Cardiac septum (tissue), 1 donor: ENCODE measurements around the gene MMP20. TPM values are rescaled to one million over a fixed set of nuclear protein-coding genes. Genes with fewer than 3 reads are reported as not detected.
"Not testable (repeated sequence)": the region's sequence is repeated elsewhere in the genome, so short reads cannot be mapped to it uniquely, and the experiment has no call there.

Experiments used
- DNase-seq: peaks from one replicate; pipeline ENCODE4 v3.0.0-alpha.2; 2020; ENCODE audit warnings: low spot score
- intact Hi-C: fragments of 100-400 bp; cut with DNase I; formaldehyde crosslinking; loops from one replicate; pipeline ENCODE4 v1.14.0; 2022
- total RNA-seq: library from RNA; stranded (reverse); fragmentation: NEBNext Ultra II Directional; extraction: Animal tissue kit (Norgen Biotek cat#: 25700); gene quantifications from one replicate; pipeline ENCODE4 v1.2.1, GENCODE V29; 2021
- donor health status: DM: no; HTN: no; CAD: no.

Gene MMP20
- total RNA-seq, 1 donor from 2014 or later, result not detected

DNA sequence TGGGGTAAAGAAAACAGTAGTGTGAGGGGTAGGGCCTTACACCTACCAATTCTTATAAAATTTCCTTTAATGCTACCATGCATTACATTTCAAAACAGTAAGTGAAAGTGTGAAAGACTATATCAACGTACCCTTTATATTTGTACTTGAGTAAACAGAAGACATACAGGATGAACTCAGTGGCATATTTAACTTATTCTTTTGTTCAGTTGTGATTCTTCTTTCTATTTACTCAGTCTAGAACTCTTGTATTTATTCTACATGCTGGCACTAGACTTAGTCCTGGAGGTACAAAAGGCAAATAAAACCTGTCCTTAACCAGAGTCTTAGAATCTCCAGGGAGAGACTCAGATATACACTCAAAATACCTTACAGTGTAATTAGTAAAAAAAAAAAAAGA, 4.8 kb upstream of the MMP20 start:
- intact Hi-C loops, result not testable (repeated sequence)

DNA sequence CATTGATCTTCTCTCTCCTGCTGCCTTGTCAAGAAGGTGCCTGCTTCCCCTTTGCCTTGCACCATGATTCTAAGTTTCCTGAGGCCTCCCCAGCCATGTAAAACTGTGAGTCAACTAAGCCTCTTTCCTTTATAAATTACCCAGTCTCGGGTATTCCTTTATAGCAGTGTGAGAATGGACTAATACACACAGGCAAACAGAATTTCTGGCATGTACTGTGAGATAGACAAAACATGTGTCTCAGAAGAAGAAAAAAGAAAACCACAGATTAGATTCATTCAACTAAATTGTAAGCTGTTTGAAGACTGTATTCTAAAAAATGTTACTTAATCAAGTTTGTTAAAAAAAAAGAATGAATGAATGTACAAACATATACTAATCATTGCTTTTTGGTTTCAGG, 1.5 kb upstream of the MMP20 start:
- intact Hi-C loops, result no loop called here
- DNase-seq, result no peak

More for the DNA sequence above, 4.8 kb upstream of the MMP20 start:
- DNase-seq, result not testable (repeated sequence)

- no peak for DNase-seq
- intact Hi-C loops, result no loop called here
Measured at GRCh38 chr11:102623998-102624397, 1.1 kb downstream of the MMP20 start.

DNA sequence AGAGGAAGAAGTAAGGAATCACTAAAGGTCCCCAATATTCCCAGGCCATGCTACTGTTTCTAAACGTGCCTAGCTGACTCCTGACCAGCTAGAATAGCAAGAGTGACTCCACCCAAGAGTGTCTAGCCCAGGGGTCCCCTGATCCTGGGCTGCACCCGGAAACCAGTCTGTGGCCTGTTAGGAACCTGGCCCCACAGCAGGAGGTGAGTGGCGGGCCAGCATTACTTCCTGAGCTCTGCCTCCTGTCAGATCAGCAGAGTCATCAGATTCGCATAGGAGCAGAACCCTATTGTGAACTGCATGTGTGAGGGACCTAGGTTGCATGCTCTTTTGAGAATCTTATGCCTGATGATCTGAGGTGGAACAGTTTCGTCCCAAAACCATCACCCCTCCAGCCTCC, 2.0 kb downstream of the MMP20 start:
- intact Hi-C loops, result no loop called here

GRCh38 chr11:102622258-102622657, 2.9 kb downstream of the MMP20 start:
- intact Hi-C loops, result no loop called here
- no peak for DNase-seq

More for the DNA sequence above, 2.0 kb downstream of the MMP20 start:
- DNase-seq, result no peak

DNA sequence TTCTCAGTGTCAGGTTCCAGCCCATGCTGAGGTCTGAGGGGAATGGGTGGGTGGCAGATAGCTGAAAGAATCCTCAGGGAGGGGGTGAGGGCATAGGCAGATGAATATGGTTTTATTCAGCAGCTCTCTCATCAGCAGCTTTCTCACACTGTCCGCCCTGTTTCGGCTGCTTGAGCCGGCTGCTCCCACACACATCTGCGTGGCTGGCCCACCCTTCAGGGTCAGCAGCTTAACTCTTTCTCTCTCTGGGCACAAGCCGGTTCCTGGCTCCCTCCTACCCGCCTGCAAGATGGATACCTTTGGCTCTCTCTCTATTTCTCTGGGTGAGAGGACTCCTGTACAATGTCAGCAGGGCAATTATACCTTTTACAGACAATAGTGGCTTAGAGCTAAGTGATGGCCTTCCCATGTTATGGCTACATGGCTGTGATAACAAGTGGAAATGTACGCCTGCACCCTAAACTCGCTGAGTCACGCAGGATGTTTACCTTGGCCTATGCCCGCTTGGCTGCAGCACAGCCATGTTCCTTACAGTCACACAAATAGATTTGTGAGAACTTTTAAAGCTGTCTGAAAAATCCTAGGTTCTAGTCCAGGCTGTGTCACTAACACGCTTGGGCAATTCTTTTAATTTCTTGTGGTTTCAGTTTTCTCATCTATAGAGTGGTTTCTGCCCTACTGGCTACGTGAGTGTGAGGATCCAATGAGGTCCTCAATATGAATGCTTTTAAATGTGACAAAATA, 4.1 kb downstream of the MMP20 start:
- DNase-seq, result no peak

DNA sequence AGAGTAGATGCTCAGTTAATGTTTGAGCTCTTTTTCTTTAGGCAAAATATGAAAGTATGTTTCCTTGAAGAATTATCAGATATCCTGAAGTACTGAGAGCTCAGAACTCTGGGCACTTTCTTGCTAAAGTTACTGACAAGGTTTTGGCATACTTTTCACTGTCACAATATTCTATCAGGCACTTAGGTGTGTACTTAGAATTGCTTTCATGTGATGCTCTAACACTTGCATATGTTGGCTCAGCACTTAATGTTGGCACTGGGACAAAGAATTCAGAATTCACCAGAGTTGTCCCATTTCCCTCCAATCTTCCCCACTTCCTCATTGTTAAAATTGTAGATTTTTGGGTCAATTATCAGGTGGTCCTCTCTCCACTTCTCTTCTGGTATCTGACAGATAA, 5.0 kb downstream of the MMP20 start:
- intact Hi-C loops, result no loop called here
- no peak for DNase-seq

More for the DNA sequence above, 4.1 kb downstream of the MMP20 start:
- intact Hi-C loops, result no loop called here

- intact Hi-C loops, result no loop called here
- DNase-seq, result no peak
Measured at GRCh38 chr11:102617466-102618008, 7.6 kb downstream of the MMP20 start.

- DNase-seq, result no peak
- intact Hi-C loops, result no loop called here
Measured at GRCh38 chr11:102615894-102616432, 9.2 kb downstream of the MMP20 start.

GRCh38 chr11:102615077-102615893, 9.8 kb downstream of the MMP20 start:
- no peak for DNase-seq
- intact Hi-C loops, result no loop called here

- intact Hi-C loops, result no loop called here
- no peak for DNase-seq
Measured at GRCh38 chr11:102614485-102614884, 10.6 kb downstream of the MMP20 start.

GRCh38 chr11:102614031-102614430, 11.1 kb downstream of the MMP20 start:
- no peak for DNase-seq
- intact Hi-C loops, result no loop called here

GRCh38 chr11:102613450-102613849, 11.7 kb downstream of the MMP20 start:
- intact Hi-C loops, result no loop called here
- no peak for DNase-seq

- no peak for DNase-seq
- intact Hi-C loops, result no loop called here
Measured at GRCh38 chr11:102611291-102611690, 13.8 kb downstream of the MMP20 start.

DNA sequence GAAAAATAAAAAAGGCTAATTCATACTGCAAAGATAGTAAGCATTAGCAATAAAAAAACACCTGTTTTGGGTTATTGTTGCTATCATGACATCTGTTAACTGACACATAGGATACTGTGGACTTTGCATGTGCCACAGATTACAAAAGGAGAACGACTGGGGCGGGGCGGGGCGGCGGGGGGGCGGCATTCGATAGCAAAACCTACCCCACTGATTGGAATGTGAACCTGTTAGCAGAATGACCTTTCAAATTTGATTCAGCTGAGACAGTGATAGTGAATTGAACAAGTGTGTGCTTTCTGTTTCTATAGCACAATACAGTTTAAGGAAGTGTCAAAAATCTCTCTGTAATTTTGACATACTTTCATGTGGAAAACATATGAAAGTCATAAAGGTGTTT, 14.9 kb downstream of the MMP20 start:
- intact Hi-C loops, result no loop called here
- no peak for DNase-seq

DNA sequence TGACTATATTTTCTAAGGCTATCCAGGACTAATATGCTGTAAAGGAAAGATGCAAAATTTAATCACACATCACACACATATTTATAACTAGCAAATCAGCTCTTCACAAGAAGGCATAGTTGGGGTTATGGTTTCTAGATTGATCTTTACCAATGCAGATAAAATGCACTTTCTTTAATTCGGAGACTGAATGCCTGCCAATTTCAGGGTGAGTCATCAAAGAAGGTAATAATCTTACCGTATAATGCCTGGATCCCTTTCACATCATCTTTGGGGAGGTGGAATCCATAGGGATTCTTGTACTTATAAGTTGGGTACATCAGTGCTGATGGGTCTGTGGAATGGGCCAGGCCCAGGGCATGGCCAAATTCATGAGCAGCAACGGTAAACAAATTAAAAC, 16.4 kb downstream of the MMP20 start:
- intact Hi-C loops, result no loop called here

GRCh38 chr11:102604875-102605274, 20.3 kb downstream of the MMP20 start:
- intact Hi-C loops, result no loop called here
- DNase-seq, result no peak

More for the DNA sequence above, 16.4 kb downstream of the MMP20 start:
- DNase-seq, result no peak

DNA sequence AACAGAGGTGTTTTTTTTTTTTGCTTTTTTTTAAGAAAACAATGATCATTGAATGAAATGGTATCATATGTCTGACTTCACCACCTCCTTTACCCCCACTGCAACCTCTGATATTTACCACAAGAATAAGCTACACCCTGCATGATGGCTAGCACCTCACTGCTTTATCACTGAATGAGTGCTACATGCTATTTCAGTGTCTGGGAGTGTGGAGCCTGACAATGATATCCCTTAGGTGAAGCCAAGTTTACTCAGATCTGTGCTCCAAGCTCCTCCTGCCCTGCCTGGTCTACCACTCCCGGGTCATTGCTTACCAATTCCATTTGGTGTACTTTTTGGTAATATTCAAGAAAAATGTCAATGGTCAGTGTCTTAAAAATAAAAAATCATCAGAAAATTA, 21.1 kb downstream of the MMP20 start:
- intact Hi-C loops, result no loop called here
- DNase-seq, result no peak

- no peak for DNase-seq
- intact Hi-C loops, result no loop called here
Measured at GRCh38 chr11:102603576-102603975, 21.6 kb downstream of the MMP20 start.

DNA sequence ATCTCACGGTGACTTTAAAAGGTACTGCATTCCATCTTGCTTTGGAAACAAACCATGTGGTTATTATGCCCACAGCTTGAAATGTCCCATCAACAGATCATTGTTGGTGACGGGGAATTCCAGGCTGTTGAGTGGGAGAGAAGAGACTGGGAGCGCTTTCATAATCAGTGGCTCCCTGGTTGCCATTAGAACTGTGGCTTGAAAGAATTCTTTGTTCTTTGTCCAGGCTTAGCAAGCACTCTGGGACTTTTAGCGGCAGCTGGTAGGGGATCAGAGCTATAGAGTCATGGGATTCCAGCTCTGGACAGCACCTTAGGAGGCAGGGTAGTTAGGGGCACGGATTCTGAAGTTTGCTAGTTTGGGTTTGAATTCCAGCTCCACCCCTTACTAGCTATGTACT, 22.0 kb downstream of the MMP20 start:
- intact Hi-C loops, result no loop called here
- DNase-seq, result no peak
